ENCODE data around the gene ALG11.

Gene ALG11

GRCh38 chr13:52034616-52035226, 22.5 kb downstream of the ALG11 start:
- no peak for TF ChIP-seq TAF1 (IDR thresholded peaks at IDR 0.05; ENCODE audit: borderline replicate concordance, insufficient read depth, low read length)
- no peak for TF ChIP-seq FOXP2 (optimal IDR thresholded peaks at IDR 0.05; ENCODE audit: borderline replicate concordance, extremely low read depth, extremely low read length, insufficient read depth)
- TF ChIP-seq, protein P1, sequence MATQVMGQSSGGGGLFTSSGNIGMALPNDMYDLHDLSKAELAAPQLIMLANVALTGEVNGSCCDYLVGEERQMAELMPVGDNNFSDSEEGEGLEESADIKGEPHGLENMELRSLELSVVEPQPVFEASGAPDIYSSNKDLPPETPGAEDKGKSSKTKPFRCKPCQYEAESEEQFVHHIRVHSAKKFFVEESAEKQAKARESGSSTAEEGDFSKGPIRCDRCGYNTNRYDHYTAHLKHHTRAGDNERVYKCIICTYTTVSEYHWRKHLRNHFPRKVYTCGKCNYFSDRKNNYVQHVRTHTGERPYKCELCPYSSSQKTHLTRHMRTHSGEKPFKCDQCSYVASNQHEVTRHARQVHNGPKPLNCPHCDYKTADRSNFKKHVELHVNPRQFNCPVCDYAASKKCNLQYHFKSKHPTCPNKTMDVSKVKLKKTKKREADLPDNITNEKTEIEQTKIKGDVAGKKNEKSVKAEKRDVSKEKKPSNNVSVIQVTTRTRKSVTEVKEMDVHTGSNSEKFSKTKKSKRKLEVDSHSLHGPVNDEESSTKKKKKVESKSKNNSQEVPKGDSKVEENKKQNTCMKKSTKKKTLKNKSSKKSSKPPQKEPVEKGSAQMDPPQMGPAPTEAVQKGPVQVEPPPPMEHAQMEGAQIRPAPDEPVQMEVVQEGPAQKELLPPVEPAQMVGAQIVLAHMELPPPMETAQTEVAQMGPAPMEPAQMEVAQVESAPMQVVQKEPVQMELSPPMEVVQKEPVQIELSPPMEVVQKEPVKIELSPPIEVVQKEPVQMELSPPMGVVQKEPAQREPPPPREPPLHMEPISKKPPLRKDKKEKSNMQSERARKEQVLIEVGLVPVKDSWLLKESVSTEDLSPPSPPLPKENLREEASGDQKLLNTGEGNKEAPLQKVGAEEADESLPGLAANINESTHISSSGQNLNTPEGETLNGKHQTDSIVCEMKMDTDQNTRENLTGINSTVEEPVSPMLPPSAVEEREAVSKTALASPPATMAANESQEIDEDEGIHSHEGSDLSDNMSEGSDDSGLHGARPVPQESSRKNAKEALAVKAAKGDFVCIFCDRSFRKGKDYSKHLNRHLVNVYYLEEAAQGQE (IDR thresholded peaks at IDR 0.05; ENCODE audit: insufficient read depth in 1 of 2, low read depth in 2 of 2, low read length in 2 of 2), result no peak
- TF ChIP-seq SIN3A (IDR thresholded peaks at IDR 0.05; ENCODE audit: borderline replicate concordance, insufficient read depth, low read length), result no peak
- TF ChIP-seq POLR2AphosphoS5 (IDR thresholded peaks at IDR 0.05; ENCODE audit: low read depth, low read length), result no peak

DNA sequence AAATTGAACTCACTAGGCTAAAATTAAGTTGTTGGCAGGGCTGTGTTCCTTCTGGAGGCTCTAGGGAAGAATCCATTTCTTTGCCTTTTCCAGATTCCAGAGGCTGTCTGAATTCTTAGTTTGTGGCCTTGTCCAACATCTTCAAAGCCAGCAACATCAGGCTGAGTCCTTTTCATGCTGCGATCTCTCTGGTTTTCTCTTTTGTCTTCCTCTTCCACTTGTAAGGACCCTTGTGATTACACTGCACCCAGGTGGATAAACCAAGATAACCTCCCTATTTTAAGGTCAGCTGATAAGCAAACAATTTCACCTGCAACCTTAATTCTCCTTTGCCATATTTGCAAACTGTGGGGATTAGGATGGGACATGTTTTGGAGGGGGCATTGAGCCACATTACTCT, 23.8 kb downstream of the ALG11 start:
- TF ChIP-seq FOXP2 (optimal IDR thresholded peaks at IDR 0.05; ENCODE audit: borderline replicate concordance, extremely low read depth, extremely low read length, insufficient read depth), result no peak
- no peak for TF ChIP-seq SIN3A (IDR thresholded peaks at IDR 0.05; ENCODE audit: borderline replicate concordance, insufficient read depth, low read length)
- TF ChIP-seq, protein P1 (IDR thresholded peaks at IDR 0.05; ENCODE audit: insufficient read depth in 1 of 2, low read depth in 2 of 2, low read length in 2 of 2), result no peak
- TF ChIP-seq TAF1 (IDR thresholded peaks at IDR 0.05; ENCODE audit: borderline replicate concordance, insufficient read depth, low read length), result no peak
- TF ChIP-seq POLR2AphosphoS5 (IDR thresholded peaks at IDR 0.05; ENCODE audit: low read depth, low read length), result no peak

GRCh38 chr13:52043675-52044074, 31.5 kb downstream of the ALG11 start:
- TF ChIP-seq SIN3A (IDR thresholded peaks at IDR 0.05; ENCODE audit: borderline replicate concordance, insufficient read depth, low read length) (no peak), POLR2AphosphoS5 (IDR thresholded peaks at IDR 0.05; ENCODE audit: low read depth, low read length) (no peak), TAF1 (IDR thresholded peaks at IDR 0.05; ENCODE audit: borderline replicate concordance, insufficient read depth, low read length) (no peak)
- TF ChIP-seq, protein P1 (IDR thresholded peaks at IDR 0.05; ENCODE audit: insufficient read depth in 1 of 2, low read depth in 2 of 2, low read length in 2 of 2), result no peak

GRCh38 chr13:52047463-52047862, 35.3 kb downstream of the ALG11 start:
- TF ChIP-seq SIN3A (IDR thresholded peaks at IDR 0.05; ENCODE audit: borderline replicate concordance, insufficient read depth, low read length) (no peak), POLR2AphosphoS5 (IDR thresholded peaks at IDR 0.05; ENCODE audit: low read depth, low read length) (no peak), TAF1 (IDR thresholded peaks at IDR 0.05; ENCODE audit: borderline replicate concordance, insufficient read depth, low read length) (no peak), FOXP2 (optimal IDR thresholded peaks at IDR 0.05; ENCODE audit: borderline replicate concordance, extremely low read depth, extremely low read length, insufficient read depth) (no peak)
- TF ChIP-seq, protein P1 (IDR thresholded peaks at IDR 0.05; ENCODE audit: insufficient read depth in 1 of 2, low read depth in 2 of 2, low read length in 2 of 2), result no peak

GRCh38 chr13:52048516-52048915, 36.3 kb downstream of the ALG11 start:
- TF ChIP-seq FOXP2 (optimal IDR thresholded peaks at IDR 0.05; ENCODE audit: borderline replicate concordance, extremely low read depth, extremely low read length, insufficient read depth) (no peak), SIN3A (IDR thresholded peaks at IDR 0.05; ENCODE audit: borderline replicate concordance, insufficient read depth, low read length) (no peak), POLR2AphosphoS5 (IDR thresholded peaks at IDR 0.05; ENCODE audit: low read depth, low read length) (no peak), TAF1 (IDR thresholded peaks at IDR 0.05; ENCODE audit: borderline replicate concordance, insufficient read depth, low read length) (no peak)
- TF ChIP-seq, protein P1 (IDR thresholded peaks at IDR 0.05; ENCODE audit: insufficient read depth in 1 of 2, low read depth in 2 of 2, low read length in 2 of 2), result no peak
